ENCODE results near the gene XPR1.

- no peak for TF ChIP-seq EZH2 (IDR thresholded peaks at IDR 0.05; ENCODE audit: insufficient read depth, poor library complexity, severe bottlenecking)
- no peak for TF ChIP-seq EZH2phosphoT487 (IDR thresholded peaks at IDR 0.05; ENCODE audit: insufficient read depth, low read depth)
Measured at GRCh38 chr1:180743868-180744267, 112.0 kb downstream of the XPR1 start.

Measured in GM23248 (cell line).